BLaER1 treated with 17β-estradiol and CSF1 and Interleukin-3, amounts not matched to agents 10 nM and 100 nM (cell line): ENCODE data around the gene AKR1C3.
"Not testable (repeated sequence)": the region's sequence is repeated elsewhere in the genome, so short reads cannot be mapped to it uniquely, and the experiment has no call there.

Source experiments
- H3K27ac ChIP-seq, 11 experiments: shearing (Covaris generic); formaldehyde crosslinking; 2 replicates each; pipeline ENCODE4 v1.8.1; 2022
- H3K27me3 ChIP-seq, 11 experiments: shearing (Covaris generic); formaldehyde crosslinking; 2 replicates each; pipeline ENCODE4 v1.8.1; 2022
- H3K36me3 ChIP-seq, 11 experiments: shearing (Covaris generic); formaldehyde crosslinking; 2 replicates each; pipeline ENCODE4 v1.8.1; 2022
- H3K4me1 ChIP-seq, 10 experiments: shearing (Covaris generic); formaldehyde crosslinking; 2 replicates each; pipeline ENCODE4 v1.8.1; 2022
- H3K4me2 ChIP-seq, 11 experiments: shearing (Covaris generic); formaldehyde crosslinking; 2 replicates each; pipeline ENCODE4 v1.8.1; 2022
- H3K4me3 ChIP-seq, 10 experiments: shearing (Covaris generic); formaldehyde crosslinking; 2 replicates each; pipeline ENCODE4 v1.8.1; 2022
- H3K9ac ChIP-seq, 11 experiments: shearing (Covaris generic); formaldehyde crosslinking; 2 replicates each; pipeline ENCODE4 v1.8.1; 2022
- H3K9me3 ChIP-seq, 11 experiments: shearing (Covaris generic); formaldehyde crosslinking; replicated peaks in 1 of 11; 2 replicates each; pipeline ENCODE4 v1.8.1; 2022
- H4K20me1 ChIP-seq, 11 experiments: shearing (Covaris generic); formaldehyde crosslinking; 2 replicates each; pipeline ENCODE4 v1.8.1; 2022
- Cebpa-rat ChIP-seq, 11 experiments: shearing (Covaris generic); IDR thresholded peaks; 2 replicates each; pipeline ENCODE4 v1.8.1; 2022

AKR1C3 gene

GRCh38 chr10:5096108-5096507, 1.9 kb downstream of the AKR1C3 start:
- Histone ChIP-seq H3K9me3 (peaks cover 0 to 7% (median 0%) of the 10 kb centered on the region in 11 experiments; a peak in 7 of 22 replicates), H3K27ac (no peak overlapping the region), H3K9ac (no peak overlapping the region), H3K4me3 (no peak overlapping the region), H3K36me3 (no peaks in the 10 kb centered on the region), H3K4me1 (peaks cover 0 to 12% (median 8%) of the 10 kb centered on the region in 10 experiments; a peak in 13 of 20 replicates), H4K20me1 (no peaks in the 10 kb centered on the region), H3K4me2 (no peak overlapping the region), H3K27me3 (no peaks in the 10 kb centered on the region)
- no peak for TF ChIP-seq Cebpa-rat (IDR thresholded peaks at IDR 0.05)

- not testable (repeated sequence) for H3K27ac ChIP-seq, H4K20me1 ChIP-seq, H3K4me3 ChIP-seq, H3K36me3 ChIP-seq, H3K9ac ChIP-seq, H3K4me2 ChIP-seq, H3K9me3 ChIP-seq, H3K4me1 ChIP-seq, H3K27me3 ChIP-seq
Measured at GRCh38 chr10:5102479-5102878, 8.3 kb downstream of the AKR1C3 start.

- no peak for TF ChIP-seq Cebpa-rat (IDR thresholded peaks at IDR 0.05)
- Histone ChIP-seq H4K20me1 (no peaks in the 10 kb centered on the region), H3K36me3 (no peaks in the 10 kb centered on the region; a peak in 2 of 22 replicates), H3K27ac (no peak overlapping the region), H3K27me3 (no peaks in the 10 kb centered on the region), H3K9me3 (no peaks in the 10 kb centered on the region), H3K4me2 (no peak overlapping the region), H3K4me3 (no peak overlapping the region), H3K4me1 (no peaks in the 10 kb centered on the region), H3K9ac (no peak overlapping the region)
Measured at GRCh38 chr10:5103481-5103880, 9.3 kb downstream of the AKR1C3 start.

GRCh38 chr10:5105626-5106025, 11.4 kb downstream of the AKR1C3 start:
- Histone ChIP-seq H3K4me2 (no peak overlapping the region), H3K4me3 (no peak overlapping the region)

GRCh38 chr10:5106553-5106952, 12.3 kb downstream of the AKR1C3 start:
- Histone ChIP-seq H3K27me3 (no peaks in the 10 kb centered on the region), H3K9me3 (no peaks in the 10 kb centered on the region), H3K36me3 (no peaks in the 10 kb centered on the region; a peak in 2 of 22 replicates), H3K4me3 (no peak overlapping the region), H3K27ac (no peak overlapping the region), H3K9ac (no peak overlapping the region), H3K4me2 (no peak overlapping the region), H4K20me1 (no peaks in the 10 kb centered on the region), H3K4me1 (no peaks in the 10 kb centered on the region)
- no peak for TF ChIP-seq Cebpa-rat (IDR thresholded peaks at IDR 0.05)

More at GRCh38 chr10:5105626-5106025, 11.4 kb downstream of the AKR1C3 start:
- TF ChIP-seq Cebpa-rat (IDR thresholded peaks at IDR 0.05): no peak
- H4K20me1 ChIP-seq: no peaks in the 10 kb centered on the region
- H3K9me3 ChIP-seq: no peaks in the 10 kb centered on the region
- H3K27ac ChIP-seq: no peak overlapping the region
- H3K4me1 ChIP-seq: no peaks in the 10 kb centered on the region
- no peaks in the 10 kb centered on the region; a peak in 2 of 22 replicates for H3K36me3 ChIP-seq
- H3K27me3 ChIP-seq: no peaks in the 10 kb centered on the region
- no peak overlapping the region for H3K9ac ChIP-seq

GRCh38 chr10:5107860-5108526, 13.8 kb downstream of the AKR1C3 start:
- Histone ChIP-seq H3K9ac (no peak overlapping the region), H3K4me2 (no peak overlapping the region), H3K9me3 (no peaks in the 10 kb centered on the region), H3K27me3 (no peaks in the 10 kb centered on the region), H3K4me1 (no peaks in the 10 kb centered on the region), H3K4me3 (no peak overlapping the region), H3K36me3 (no peaks in the 10 kb centered on the region; a peak in 2 of 22 replicates), H4K20me1 (no peaks in the 10 kb centered on the region), H3K27ac (no peak overlapping the region)
- TF ChIP-seq Cebpa-rat (IDR thresholded peaks at IDR 0.05): no peak

GRCh38 chr10:5108658-5109416, 14.6 kb downstream of the AKR1C3 start:
- no peak for TF ChIP-seq Cebpa-rat (IDR thresholded peaks at IDR 0.05)
- H3K4me1 ChIP-seq: no peaks in the 10 kb centered on the region

GRCh38 chr10:5109861-5110260, 15.6 kb downstream of the AKR1C3 start:
- not testable (repeated sequence) for H3K27ac ChIP-seq, H3K27me3 ChIP-seq, H4K20me1 ChIP-seq, H3K4me3 ChIP-seq, H3K4me1 ChIP-seq, H3K9ac ChIP-seq, H3K4me2 ChIP-seq, H3K9me3 ChIP-seq, H3K36me3 ChIP-seq

More at GRCh38 chr10:5108658-5109416, 14.6 kb downstream of the AKR1C3 start:
- no peaks in the 10 kb centered on the region for H4K20me1 ChIP-seq
- H3K9ac ChIP-seq: no peak overlapping the region
- no peak overlapping the region for H3K4me2 ChIP-seq
- H3K36me3 ChIP-seq: no peaks in the 10 kb centered on the region; a peak in 2 of 22 replicates
- H3K9me3 ChIP-seq: no peaks in the 10 kb centered on the region
- H3K27me3 ChIP-seq: no peaks in the 10 kb centered on the region
- H3K4me3 ChIP-seq: no peak overlapping the region
- H3K27ac ChIP-seq: no peak overlapping the region

GRCh38 chr10:5116621-5117020, 22.4 kb downstream of the AKR1C3 start:
- Histone ChIP-seq H3K27me3 (no peaks in the 10 kb centered on the region), H3K9me3 (peaks cover 10 to 28% (median 16%) of the 10 kb centered on the region in 11 experiments; a peak in 21 of 22 replicates), H3K4me2 (peak overlapping the region in 7 of 11 experiments; percentile 13 to 41 (median 24); a peak in 10 of 22 replicates), H3K27ac (no peak overlapping the region), H3K9ac (no peak overlapping the region), H3K4me1 (peaks cover 0 to 17% (median 12%) of the 10 kb centered on the region in 10 experiments; a peak in 12 of 20 replicates), H3K36me3 (no peaks in the 10 kb centered on the region), H4K20me1 (no peaks in the 10 kb centered on the region), H3K4me3 (no peak overlapping the region)
- no peak for TF ChIP-seq Cebpa-rat (IDR thresholded peaks at IDR 0.05)
